Natural killer cell (primary cell): Measurements from ENCODE around the gene CINP. TPM values are rescaled to one million over a fixed set of nuclear protein-coding genes. Genes with fewer than 3 reads are reported as not detected.

Source experiments
- ATAC-seq, 3 donors: fragments of 150-1000 bp in 2 of 3; fragments of 200-7000 bp in 1 of 3; cut with Tn5 transposase; 1 replicate in 1 of 3; 2 replicates in 2 of 3; pipeline ENCODE4 v1.10.0; 2021; ENCODE audit warnings: mild to moderate bottlenecking in 2 of 3, moderate library complexity in 2 of 3
- DNase-seq, 2 donors: peaks; one replicate each; pipeline versions ENCODE4 v3.0.0 to v3.0.0-alpha.2; 2013 to 2021; ENCODE audit warnings: mixed read lengths in 1 of 2
- H3K27ac ChIP-seq: one replicate; pipeline ENCODE4 v1.5.1; 2013; ENCODE audit warnings: mild to moderate bottlenecking, low read length
- H3K27me3 ChIP-seq: one replicate; pipeline ENCODE4 v1.6.1; 2013; ENCODE audit warnings: low read length; ENCODE audit not compliant: control insufficient read depth, insufficient read depth
- H3K36me3 ChIP-seq: one replicate; pipeline ENCODE4 v1.6.1; 2013; ENCODE audit warnings: low read length; ENCODE audit not compliant: control insufficient read depth, insufficient read depth
- H3K4me1 ChIP-seq: one replicate; pipeline ENCODE4 v1.6.1; 2013; ENCODE audit warnings: low read length; ENCODE audit not compliant: control insufficient read depth, insufficient read depth
- H3K4me3 ChIP-seq: one replicate; pipeline ENCODE4 v1.5.1; 2013; ENCODE audit warnings: low read length
- H3K9me3 ChIP-seq: one replicate; pipeline ENCODE4 v1.6.1; 2013; ENCODE audit warnings: low read length; ENCODE audit not compliant: control insufficient read depth, insufficient read depth
- H3K27ac Mint-ChIP-seq, 2 donors: one replicate each; pipeline ENCODE4 v1.8.0; 2022; ENCODE audit warnings: mild to moderate bottlenecking in 2 of 2, mixed read lengths in 2 of 2, moderate library complexity in 1 of 2
- H3K27me3 Mint-ChIP-seq, 2 donors: one replicate each; pipeline ENCODE4 v1.8.0; 2022; ENCODE audit warnings: low read depth in 2 of 2, mixed read lengths in 2 of 2
- H3K36me3 Mint-ChIP-seq: one replicate; pipeline ENCODE4 v1.8.0; 2022; ENCODE audit warnings: mixed read lengths
- H3K4me1 Mint-ChIP-seq, 2 donors: one replicate each; pipeline ENCODE4 v1.8.0; 2022; ENCODE audit warnings: mixed read lengths in 2 of 2
- H3K4me3 Mint-ChIP-seq: one replicate; pipeline ENCODE4 v1.8.0; 2022; ENCODE audit warnings: mild to moderate bottlenecking, moderate library complexity, mixed read lengths
- H3K9me3 Mint-ChIP-seq, 2 donors: one replicate each; pipeline ENCODE4 v1.8.0; 2022; ENCODE audit warnings: mixed read lengths in 2 of 2
- WGBS: methylation state at CpG from one replicate; pipeline ENCODE4 v1.1.7; 2013; ENCODE audit warnings: missing lambda C conversion rate; ENCODE audit not compliant: insufficient coverage; 5-methylcytosine and 5-hydroxymethylcytosine counted together
- intact Hi-C: fragments of 100-400 bp; cut with micrococcal nuclease; formaldehyde crosslinking; loops from one replicate; pipeline ENCODE4 v1.14.2; 2022
- total RNA-seq, 4 donors: library from RNA; stranded (reverse); fragments of 120-200 nt in 1 of 4; gene quantifications; one replicate each; pipeline versions ENCODE4 v1.2.3 to v1.2.4, GENCODE V29; 2013 to 2022
- TF ChIP-seq, protein P1 (sequence below): fragments of 200-600 bp; IDR thresholded peaks from one replicate; pipeline ENCODE4 v1.8.0; 2022; ENCODE audit warnings: antibody characterized with exemption

CINP gene
- total RNA-seq, 3 donors from 2014 or later (not counting 1 experiment from before 2014, with no cell fraction given): 22.4 to 30.0 (median 23.3) TPM

- Histone ChIP-seq H3K27me3 (no peaks in the 10 kb centered on the region), H3K4me1 (no peaks in the 10 kb centered on the region), H3K36me3 (no peaks in the 10 kb centered on the region), H3K9me3 (no peaks in the 10 kb centered on the region), H3K4me3 (no peak overlapping the region), H3K27ac (no peak overlapping the region)
- Mint-ChIP-seq H3K4me3 (no peak overlapping the region), H3K4me1 (peaks cover 0 to 6% of the 10 kb centered on the region in 2 donors), H3K9me3 (no peaks in the 10 kb centered on the region), H3K27me3 (no peaks in the 10 kb centered on the region), H3K36me3 (no peaks in the 10 kb centered on the region), H3K27ac (no peak overlapping the region)
- TF ChIP-seq, protein P1, sequence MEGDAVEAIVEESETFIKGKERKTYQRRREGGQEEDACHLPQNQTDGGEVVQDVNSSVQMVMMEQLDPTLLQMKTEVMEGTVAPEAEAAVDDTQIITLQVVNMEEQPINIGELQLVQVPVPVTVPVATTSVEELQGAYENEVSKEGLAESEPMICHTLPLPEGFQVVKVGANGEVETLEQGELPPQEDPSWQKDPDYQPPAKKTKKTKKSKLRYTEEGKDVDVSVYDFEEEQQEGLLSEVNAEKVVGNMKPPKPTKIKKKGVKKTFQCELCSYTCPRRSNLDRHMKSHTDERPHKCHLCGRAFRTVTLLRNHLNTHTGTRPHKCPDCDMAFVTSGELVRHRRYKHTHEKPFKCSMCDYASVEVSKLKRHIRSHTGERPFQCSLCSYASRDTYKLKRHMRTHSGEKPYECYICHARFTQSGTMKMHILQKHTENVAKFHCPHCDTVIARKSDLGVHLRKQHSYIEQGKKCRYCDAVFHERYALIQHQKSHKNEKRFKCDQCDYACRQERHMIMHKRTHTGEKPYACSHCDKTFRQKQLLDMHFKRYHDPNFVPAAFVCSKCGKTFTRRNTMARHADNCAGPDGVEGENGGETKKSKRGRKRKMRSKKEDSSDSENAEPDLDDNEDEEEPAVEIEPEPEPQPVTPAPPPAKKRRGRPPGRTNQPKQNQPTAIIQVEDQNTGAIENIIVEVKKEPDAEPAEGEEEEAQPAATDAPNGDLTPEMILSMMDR: no peak
- ATAC-seq (no peak), DNase-seq (no peak)
- intact Hi-C loops: no loop called here
- WGBS: 87% methylated on average over 1 of the region's 2 CpGs
Measured at GRCh38 chr14:102390064-102390855, 27.6 kb upstream of the CINP start.

GRCh38 chr14:102389246-102389645 lies 26.6 kb upstream of the CINP start:
- Mint-ChIP-seq H3K27ac (no peak overlapping the region), H3K36me3 (no peaks in the 10 kb centered on the region), H3K9me3 (no peaks in the 10 kb centered on the region), H3K27me3 (no peaks in the 10 kb centered on the region), H3K4me3 (no peak overlapping the region), H3K4me1 (no peaks in the 10 kb centered on the region)
- ATAC-seq: no peak
- Histone ChIP-seq H3K27me3 (no peaks in the 10 kb centered on the region), H3K9me3 (no peaks in the 10 kb centered on the region), H3K4me1 (no peaks in the 10 kb centered on the region), H3K27ac (no peak overlapping the region), H3K4me3 (no peak overlapping the region), H3K36me3 (no peaks in the 10 kb centered on the region)
- 67% methylated on average over 1 of the region's 2 CpGs for WGBS
- DNase-seq: no peak
- intact Hi-C loops: no loop called here
- TF ChIP-seq, protein P1: no peak

GRCh38 chr14:102387086-102387485 lies 24.4 kb upstream of the CINP start:
- TF ChIP-seq, protein P1: no peak
- Mint-ChIP-seq H3K9me3 (no peaks in the 10 kb centered on the region), H3K4me3 (no peak overlapping the region), H3K4me1 (no peaks in the 10 kb centered on the region), H3K36me3 (no peaks in the 10 kb centered on the region), H3K27me3 (no peaks in the 10 kb centered on the region), H3K27ac (no peak overlapping the region)
- Histone ChIP-seq H3K27ac (no peak overlapping the region), H3K36me3 (no peaks in the 10 kb centered on the region), H3K27me3 (no peaks in the 10 kb centered on the region), H3K9me3 (no peaks in the 10 kb centered on the region), H3K4me3 (no peak overlapping the region), H3K4me1 (no peaks in the 10 kb centered on the region)
- no peak for DNase-seq
- ATAC-seq: no peak
- intact Hi-C loops: no loop called here

DNA sequence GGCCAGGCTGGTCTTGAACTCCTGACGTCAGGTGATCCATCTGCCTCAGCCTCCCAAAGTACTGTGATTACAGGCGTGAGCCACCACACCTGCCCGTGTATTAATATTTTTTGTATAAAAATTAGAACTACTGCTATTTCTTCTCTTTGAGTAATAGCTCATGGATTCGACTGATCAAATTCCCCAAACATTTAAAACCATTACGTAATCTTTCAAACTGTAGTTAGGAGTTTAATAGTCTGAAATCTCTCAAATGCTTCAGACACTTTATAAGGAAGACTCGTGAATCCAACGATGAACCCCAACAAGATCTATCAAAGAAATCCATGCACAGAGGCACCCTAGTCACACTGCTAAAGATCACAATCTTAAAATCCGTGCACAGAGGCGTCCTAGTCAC lies 16.1 kb upstream of the CINP start:
- no peak overlapping the region for H3K4me3 Mint-ChIP-seq
- TF ChIP-seq, protein P1: no peak
- 96% methylated on average over 6 of the region's 9 CpGs for WGBS

More for the DNA sequence above, 16.1 kb upstream of the CINP start:
- Histone ChIP-seq H3K27ac (no peak overlapping the region), H3K4me3 (no peak overlapping the region), H3K9me3 (no peaks in the 10 kb centered on the region), H3K27me3 (no peaks in the 10 kb centered on the region), H3K4me1 (no peaks in the 10 kb centered on the region), H3K36me3 (peaks cover 6% of the 10 kb centered on the region)
- intact Hi-C loops: no loop called here
- H3K4me1 Mint-ChIP-seq: peaks cover 0 to 6% of the 10 kb centered on the region in 2 donors
- H3K27me3 Mint-ChIP-seq: no peaks in the 10 kb centered on the region
- no peaks in the 10 kb centered on the region for H3K36me3 Mint-ChIP-seq
- ATAC-seq (no peak), DNase-seq (no peak)
- no peaks in the 10 kb centered on the region for H3K9me3 Mint-ChIP-seq
- H3K27ac Mint-ChIP-seq: no peak overlapping the region
